HG02884 (cell line): ENCODE results near the gene APOL3.
"Not testable (repeated sequence)": the region's sequence is repeated elsewhere in the genome, so short reads cannot be mapped to it uniquely, and the experiment has no call there.

Experiments
- ATAC-seq: cut with Tn5 transposase; IDR thresholded peaks from one replicate; pipeline ENCODE4 v1.9.1; 2021; ENCODE audit warnings: mild to moderate bottlenecking, moderate library complexity; ENCODE audit not compliant: unreplicated experiment

Gene APOL3

DNA sequence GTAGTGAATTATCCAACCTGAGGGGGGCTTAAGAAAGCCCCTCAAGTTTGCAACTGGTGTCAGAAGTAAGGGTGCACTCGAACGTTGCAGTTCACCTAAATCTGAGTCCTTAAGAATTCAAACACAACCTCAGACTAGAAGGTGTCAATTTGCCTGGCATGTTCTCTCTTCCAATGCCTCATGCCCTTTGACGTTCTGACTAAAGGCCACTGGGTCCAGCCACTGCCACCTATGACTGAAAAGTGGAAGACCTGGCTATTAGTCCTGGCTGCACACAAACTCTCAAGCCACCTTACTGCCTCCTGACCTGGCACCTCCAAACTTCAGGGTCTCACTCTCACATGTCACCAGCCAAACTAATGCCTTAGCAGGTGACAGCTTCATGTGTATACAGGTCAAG, 33.0 kb upstream of the APOL3 start:
- ATAC-seq, result no peak

DNA sequence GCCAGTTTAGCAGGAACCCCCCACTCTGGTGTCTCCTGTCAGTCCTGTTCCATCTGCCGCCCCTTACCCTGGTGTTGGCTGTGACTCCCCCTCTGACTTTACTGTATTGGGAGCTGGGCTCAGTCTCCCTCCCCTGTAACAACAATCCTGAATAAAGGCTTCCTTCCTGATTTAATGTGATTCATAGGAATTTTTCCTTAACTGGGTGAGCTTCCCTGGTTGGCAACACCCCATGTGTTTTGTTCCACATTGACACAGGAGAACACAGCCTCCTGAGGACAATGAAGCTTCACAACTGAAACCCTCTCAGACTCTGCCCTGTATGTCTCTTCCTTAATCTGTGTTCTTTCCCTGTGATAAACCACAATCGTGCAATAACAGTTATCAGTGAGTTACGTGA, 32.6 kb upstream of the APOL3 start:
- no peak for ATAC-seq

DNA sequence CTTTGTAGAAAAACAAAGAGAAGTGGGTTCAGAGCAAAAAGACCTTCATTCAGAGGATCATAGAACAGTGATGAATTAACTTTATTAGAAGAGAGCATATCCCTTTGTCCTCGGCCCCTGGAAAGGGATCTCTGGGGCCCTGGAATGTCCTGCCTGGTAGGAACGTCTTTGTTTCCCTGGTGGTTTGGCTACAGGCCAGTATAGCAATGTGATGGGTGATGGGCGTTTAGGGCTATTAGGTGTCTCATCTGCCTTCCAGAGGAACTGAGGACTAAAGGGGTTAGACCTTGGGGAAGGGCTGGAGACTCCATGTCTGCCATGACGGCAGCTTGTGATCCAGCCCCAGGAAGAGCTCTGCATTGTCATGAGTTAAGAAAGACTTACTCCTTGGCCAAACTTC, 32.0 kb upstream of the APOL3 start:
- no peak for ATAC-seq

DNA sequence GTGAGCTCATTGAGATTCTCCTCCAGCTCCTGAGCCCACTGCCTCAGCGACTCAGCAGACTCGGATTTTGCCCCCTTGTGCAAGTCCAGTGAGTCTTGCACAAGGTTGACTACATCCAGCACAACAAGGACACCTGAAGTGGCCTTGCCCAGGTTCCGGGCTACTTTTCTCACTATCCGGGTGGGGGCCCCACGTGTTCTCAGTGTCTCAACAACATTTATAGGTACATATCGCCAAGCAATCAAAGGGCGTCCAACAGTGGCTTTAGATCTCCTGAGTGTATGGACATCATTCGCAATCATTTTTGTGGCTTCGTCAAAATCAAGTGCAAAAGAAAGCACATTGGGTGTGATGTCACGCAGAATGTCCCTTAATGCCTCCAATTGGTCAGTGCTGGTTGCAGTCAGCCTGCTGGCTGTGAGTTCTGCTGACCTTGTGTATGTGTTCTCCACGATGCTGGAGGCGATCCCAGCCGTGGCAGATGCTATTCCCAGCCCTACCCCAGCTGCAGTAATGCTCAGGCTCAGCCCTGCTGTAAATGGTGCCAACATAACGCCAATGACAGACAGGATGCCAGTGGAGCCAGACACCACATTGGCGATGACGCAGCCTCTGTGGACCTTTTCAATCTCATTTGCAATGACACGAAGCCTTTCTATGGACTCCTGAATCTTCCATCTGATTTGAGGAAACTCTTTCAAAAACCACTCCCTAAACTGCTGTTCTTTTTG, 30.7 kb upstream of the APOL3 start:
- ATAC-seq, result no peak

DNA sequence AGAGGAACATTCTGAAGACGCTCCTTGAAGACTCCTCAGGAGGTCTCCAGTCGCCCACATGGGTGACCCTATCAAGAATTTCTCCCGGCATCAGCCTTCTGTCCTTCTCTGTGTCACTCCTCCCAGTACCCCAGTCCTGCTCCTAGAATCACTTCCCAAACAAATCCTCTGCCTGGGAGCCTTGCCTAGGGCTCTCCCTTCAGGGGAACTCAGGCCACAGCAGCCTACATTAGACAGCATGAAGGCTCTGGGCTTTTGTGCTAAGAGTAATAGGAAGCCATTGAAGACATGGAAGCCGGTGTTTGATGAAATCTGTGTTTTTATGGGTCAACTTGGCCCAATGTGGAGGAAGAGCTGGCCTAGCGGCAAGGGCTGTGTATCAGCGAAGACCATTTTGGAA, 27.3 kb upstream of the APOL3 start:
- ATAC-seq, result not testable (repeated sequence)

DNA sequence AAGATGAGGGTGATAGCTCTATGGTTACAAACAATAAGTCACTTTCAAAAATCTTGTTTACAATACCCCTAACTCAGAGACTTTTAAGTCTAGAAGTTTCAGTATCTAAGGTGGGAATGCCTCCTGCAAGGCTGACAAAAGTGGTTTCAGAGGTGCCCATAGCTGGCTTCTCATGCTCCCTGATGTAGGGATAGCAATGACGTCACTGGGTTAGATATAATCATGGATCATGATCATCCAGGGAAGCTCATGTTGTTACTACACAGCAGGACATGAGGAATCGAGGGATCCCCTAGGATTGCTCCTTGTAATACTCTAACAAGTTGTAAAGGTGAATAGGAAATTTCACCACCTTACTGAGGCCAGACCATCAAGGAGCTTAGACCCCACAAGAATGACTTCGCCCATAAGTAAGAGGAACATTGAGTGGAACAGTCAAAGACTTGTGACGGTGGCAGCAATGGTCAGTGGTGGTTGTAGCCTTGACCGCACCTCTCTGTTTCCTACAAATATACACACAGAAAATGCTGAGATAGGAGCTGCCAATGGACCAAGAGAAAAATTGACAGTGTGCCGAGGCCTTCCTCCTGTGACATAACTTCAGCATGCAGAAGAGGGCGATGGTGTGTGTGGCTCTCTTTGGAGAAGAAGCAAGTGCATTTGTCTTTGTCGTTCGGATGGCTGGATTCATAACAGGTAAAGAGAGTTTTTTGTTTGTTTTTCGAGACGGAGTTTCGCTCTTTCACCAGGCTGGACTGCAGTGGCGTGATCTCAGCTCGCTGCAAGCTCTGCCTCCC, 25.5 kb upstream of the APOL3 start:
- ATAC-seq, result no peak

DNA sequence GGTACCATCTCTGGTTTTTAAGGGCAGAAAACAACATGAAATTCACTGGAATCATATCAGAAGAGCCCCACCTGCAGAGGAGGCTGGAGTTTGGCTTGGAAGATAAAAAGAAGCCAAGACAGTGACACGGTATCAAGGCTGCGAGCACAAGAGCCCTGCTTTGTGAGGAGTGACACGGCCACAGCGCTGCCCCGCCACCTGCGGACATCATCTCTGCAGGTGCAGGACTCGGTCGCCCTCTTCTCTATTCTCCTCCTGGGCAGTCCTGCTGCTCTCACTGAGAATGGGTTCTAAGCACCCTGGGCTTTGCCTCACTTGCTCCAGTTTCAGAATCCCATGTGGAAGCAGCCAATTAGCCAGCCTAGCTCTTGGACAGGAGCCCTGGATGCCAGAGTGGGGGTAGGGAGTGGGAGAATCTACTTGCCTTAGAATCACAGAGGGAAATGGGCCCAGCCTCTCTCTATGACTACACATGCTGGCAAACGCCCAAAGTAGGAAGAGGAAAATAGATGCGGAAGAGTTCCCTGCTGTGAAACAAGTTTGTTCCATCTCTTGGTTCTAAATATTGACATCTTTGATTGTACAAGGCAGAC, 24.0 kb upstream of the APOL3 start:
- ATAC-seq, result no peak

DNA sequence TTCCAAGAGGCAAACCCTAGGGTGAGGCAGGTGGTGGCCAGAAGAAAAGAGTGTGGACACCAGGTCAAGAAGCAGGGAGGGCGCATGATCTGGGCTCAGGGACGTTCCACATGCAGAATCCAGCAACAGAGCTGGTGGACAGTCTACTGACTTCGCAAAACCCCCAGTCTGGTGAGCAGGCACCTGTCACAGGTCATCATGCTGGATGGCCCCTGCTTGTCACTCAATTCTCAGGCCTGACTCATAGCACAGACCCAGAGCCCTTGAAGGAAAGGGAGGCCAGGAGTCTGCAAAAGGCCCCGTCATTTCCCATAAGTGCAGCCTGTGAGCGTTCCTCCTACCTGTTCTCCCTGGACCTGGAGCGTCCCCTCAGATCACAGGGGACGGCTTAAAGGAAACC, 22.9 kb upstream of the APOL3 start:
- ATAC-seq, result no peak

DNA sequence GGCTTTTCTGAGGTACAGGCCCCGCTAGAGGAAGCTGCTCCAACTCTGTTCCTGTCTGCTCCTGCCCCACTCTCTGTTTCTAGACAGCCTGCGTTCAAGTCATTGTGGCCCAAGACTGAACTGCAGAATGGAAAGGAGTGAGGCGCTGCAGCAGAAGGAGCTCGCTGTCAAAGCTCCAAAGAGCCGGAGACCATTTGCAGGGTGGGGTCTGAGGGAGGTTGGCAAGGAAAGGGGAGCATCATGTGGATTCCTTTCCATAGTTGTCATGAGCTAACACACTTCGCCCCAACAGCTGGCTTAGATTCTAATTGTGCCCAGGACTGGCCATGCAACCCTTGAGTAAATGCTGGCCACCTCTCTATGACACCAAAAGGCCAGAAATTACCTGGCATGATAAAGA, 22.3 kb upstream of the APOL3 start:
- no peak for ATAC-seq

DNA sequence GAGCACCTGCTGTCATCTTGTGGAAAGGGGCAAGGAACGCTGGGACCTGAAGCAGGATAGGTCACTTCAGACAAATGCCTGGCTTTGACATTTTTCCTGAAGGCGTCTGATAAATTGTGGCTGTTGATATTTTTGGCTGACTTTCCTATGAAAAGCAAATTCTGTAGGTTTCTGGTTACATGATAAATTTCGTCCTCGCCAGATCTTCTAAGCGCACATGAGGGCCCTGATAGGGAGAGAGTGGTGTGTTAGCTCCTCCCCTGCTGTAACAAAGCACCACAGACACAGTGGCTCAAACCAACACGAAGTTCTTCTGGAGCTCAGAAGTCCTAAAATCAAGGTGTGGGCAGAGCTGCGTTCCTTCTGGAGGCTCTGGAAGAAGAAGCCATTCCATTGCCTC, 21.5 kb upstream of the APOL3 start:
- ATAC-seq, result no peak

DNA sequence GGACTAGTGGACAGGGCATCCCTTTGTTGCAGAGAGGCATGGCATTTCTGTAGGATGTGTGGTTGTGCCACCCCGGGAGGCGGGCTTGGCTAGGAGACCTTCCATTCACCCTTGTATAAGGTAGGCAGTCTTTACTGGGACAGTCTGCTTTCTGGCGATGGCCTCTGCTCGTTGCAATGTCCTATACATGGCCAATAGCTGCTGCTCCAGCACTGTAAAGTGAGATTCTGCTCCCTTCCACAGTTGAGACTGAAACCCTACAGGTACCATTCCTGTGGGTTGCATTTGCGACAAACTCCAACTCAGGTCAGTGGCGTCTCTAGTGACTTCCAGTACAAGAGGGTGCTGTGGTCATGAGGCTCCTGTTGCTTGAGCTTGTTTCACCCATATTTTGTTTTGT, 20.4 kb upstream of the APOL3 start:
- ATAC-seq, result no peak

DNA sequence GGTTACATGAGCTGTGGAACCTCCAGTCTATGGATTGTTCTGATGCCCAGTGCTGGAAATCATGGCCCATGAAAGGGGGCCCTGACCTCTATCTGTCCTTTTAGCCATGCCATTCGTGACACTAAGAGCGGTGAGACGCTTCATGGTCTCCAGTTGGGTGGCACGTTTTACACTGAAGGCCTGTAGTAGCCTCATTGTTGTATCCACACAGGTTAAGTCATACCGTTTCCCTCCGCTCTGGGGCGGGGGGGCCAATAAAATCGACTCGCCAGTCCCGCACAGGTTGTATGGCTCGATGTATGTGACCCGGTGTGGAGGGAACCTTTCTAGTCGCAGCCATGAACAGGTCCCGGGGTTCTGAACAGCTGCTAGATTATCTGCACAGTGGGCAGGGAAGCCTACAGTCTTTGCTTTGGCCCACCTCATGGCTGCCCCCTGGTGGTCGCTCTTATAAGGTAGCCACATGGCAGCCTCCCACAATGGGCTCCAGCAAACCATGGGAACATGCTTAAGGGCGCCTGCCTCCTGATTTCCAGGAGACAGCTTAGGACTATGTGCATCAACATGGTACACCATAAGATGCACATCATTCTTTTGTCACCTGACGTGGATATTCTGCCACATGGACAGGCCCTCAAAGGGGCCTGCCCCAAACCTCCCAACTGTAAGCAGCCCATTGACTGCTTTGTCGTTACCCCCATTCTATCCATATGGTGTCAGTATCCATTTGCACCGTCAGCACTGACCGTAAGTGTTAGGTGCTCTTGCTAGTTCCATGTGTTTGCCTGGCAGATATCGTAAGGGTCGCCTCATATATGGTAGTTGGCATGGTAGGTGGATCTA, 19.7 kb upstream of the APOL3 start:
- ATAC-seq, result no peak

DNA sequence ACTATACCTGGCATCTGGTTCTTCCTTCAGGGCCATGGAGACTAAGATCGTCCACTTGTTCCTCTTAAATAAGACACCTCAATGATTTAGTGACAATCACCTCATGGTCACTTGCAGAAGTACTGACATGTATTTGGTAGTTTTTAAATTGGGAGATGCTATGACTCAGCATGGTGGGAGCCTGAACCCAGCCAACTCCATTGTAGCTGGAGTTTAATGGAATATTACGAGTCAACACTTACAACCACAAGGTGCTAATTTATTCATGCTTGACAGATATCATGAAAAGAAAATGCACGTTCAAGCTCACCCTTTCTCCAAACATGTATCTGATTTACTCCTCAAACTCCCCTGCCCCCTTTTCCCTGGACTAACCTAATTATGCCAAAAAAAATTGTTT, 16.6 kb upstream of the APOL3 start:
- ATAC-seq, result no peak

DNA sequence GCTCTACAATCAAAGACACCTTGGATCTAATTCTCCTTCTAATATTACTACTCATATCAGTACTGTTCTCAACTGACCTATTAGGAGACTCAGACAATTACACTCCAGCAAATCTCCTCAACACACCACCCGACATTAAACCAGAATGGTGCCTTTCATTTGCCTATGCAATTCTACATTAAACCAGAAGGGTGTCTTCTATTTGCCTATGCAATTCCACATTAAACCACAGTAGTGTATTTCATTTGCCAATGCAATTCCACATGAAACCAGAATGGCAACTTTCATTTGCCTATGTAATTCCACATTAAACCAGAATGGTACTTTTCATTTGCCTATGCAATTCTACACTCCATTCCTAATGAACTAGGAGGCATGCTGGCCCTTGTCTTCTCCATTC, 15.3 kb upstream of the APOL3 start:
- no peak for ATAC-seq

DNA sequence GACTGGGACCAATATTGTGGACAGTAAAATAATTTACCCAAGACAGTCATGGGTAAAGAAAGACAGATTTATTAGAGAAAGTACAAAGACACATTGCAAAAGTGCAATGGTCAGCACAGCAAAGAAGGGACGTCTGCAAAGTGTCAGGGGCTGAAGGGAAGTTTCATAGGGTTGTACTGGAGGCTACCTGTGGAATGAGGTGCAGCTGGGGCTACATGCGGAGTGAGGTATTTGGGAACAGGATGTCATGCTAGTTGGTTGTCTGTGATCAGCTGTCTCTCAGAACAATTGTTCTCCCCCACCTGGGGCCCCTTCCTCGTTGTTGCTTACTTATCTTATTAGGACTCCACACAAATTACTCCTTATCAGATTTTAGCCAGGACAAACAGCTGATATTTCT, 11.4 kb upstream of the APOL3 start:
- no peak for ATAC-seq

DNA sequence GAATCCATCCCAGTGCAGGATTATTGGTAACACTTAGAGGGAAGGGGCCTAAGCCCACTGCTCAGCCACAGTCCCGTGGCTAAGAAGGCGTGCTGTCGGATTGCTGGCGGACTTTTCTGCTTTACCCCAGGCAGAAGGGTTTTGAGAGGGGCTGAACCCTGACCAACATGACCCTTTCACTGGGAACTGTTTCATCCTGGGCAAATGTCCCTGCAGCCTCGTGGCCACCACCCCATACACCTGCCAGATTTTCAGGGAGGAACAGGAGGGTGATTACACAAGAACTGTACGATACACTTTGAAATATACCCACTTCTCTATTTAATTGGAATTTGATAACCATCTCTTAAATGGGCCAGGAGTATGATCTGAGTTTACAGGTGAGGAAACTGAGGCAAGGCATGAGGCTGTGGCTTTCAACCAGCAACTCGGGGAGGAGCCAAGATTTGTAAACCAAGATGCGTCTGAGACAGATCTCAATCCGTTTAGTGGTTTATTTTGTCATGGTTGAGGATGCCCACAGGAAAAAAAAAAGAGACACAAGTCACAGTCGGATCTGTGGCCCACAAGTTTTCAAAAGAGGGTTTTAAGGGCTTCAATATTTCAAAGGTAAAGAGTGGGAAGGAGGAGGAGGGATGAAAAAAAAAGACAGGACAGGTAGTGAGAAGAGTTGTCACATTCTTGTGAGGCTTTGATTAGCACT, 6.1 kb upstream of the APOL3 start:
- ATAC-seq, result no peak

DNA sequence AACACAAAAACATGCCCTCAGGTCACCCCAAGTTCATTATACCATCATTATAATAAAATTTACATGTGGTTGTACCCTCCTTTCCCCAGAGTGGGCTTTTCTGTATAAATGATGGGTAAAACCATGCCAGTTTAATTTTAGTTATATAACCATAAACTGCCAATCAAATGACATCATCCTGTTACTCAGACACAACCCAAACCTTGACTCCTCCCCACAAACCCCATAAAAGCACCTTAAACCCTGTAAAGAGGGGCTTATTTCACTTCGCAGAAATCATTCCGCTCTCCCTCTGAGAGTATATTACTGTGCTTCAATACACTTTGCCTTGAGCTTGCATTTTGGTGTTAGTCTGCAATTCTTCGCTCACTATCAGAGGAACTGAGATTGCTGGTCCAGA, 5.5 kb upstream of the APOL3 start:
- no peak for ATAC-seq

DNA sequence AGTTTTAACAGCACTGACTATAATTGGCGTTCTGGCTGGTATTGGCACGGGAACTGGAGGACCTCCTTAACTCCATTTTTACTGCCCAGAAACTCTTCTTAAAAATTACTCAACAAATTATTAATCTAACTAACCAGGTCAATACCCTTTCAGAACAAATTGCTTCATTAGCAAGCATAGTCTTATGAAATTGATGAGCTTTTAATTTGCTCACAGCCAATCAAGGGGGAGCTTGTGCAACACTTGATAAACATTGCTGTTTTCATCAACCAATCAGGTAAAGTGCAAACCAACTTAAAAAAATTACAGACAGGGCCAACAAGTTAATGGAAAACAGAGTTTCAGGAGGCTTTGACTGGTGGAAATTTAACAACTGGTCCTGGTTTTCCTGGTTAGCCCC, 4.6 kb upstream of the APOL3 start:
- ATAC-seq, result no peak

DNA sequence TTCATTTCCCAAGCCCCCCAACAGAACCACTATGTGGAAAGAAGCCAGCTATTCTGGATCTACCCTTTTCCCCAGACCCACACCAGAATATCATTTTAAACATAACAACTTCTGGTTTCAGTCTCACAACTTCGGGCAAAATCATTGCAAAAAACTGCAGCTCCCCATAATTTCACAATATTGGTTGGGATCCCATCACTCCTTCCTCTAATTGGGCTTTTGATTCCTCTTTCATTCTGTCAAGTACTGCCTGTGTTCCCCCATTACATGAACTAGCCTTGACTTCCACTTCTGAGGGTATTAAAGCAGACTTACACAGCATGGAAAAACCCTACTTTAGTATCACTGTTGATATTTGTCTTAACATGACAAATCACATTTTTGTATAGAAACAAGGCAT, 4.1 kb upstream of the APOL3 start:
- ATAC-seq, result no peak

DNA sequence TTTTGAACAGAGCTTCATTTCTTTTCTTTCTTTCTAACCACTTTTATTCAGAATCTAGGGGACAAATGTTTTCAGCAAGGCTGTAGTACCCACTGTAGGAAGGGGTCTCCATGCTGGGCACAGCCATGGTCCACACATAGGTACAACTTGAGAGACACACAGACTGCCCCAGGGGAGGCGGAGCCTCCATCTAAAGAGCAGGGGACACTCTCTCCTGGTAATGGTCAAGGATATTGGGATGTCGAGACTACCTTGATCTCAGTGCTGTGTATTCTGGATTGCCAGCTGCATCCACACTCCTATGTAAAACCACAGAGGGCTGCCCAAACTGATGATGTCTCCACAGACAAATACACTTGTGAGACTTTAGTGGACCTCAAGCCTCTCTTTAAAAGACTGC, 2.9 kb upstream of the APOL3 start:
- no peak for ATAC-seq
